Mammary epithelial cell (primary cell): ENCODE results near the gene MYL12A.
"Not testable (repeated sequence)": the region's sequence is repeated elsewhere in the genome, so short reads cannot be mapped to it uniquely, and the experiment has no call there.

Experiments used
- EZH2 ChIP-seq: IDR thresholded peaks from 2 replicates; pipeline ENCODE4 v1.6.1; 2012; ENCODE audit warnings: low read length, inconsistent platforms, borderline replicate concordance
- TF ChIP-seq, protein P1 (sequence below), 2 donors: IDR thresholded peaks in 1 of 2; conservative IDR thresholded peaks in 1 of 2; 2 replicates each; pipeline ENCODE4 v1.5.1; 2011 to 2012; ENCODE audit warnings: inconsistent platforms in 2 of 2, low read length in 2 of 2, mild to moderate bottlenecking in 2 of 2, control low read depth in 1 of 2, low read depth in 1 of 2; ENCODE audit not compliant: insufficient read depth in 1 of 2; ENCODE audit errors: extremely low read depth in 1 of 2

DNA sequence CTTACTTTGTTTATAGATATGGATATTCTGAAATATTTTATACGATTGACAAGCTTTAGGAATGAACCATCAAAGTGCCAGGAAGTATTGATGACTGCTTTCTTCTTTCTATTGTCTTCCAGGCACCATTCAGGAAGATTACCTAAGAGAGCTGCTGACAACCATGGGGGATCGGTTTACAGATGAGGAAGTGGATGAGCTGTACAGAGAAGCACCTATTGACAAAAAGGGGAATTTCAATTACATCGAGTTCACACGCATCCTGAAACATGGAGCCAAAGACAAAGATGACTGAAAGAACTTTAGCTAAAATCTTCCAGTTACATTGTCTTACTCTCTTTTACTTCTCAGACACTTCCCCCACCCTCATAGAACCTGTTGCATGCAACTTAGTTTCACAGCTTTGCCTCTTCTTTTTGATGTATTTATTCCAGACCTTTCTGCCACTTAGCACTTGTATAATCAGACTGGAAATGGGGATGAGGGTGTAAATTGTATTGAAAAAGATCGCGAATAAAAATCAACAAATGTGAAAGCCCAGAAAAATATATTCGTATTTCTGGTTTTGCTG lies 30.1 kb downstream of the MYL12A start:
- TF ChIP-seq, protein P1, sequence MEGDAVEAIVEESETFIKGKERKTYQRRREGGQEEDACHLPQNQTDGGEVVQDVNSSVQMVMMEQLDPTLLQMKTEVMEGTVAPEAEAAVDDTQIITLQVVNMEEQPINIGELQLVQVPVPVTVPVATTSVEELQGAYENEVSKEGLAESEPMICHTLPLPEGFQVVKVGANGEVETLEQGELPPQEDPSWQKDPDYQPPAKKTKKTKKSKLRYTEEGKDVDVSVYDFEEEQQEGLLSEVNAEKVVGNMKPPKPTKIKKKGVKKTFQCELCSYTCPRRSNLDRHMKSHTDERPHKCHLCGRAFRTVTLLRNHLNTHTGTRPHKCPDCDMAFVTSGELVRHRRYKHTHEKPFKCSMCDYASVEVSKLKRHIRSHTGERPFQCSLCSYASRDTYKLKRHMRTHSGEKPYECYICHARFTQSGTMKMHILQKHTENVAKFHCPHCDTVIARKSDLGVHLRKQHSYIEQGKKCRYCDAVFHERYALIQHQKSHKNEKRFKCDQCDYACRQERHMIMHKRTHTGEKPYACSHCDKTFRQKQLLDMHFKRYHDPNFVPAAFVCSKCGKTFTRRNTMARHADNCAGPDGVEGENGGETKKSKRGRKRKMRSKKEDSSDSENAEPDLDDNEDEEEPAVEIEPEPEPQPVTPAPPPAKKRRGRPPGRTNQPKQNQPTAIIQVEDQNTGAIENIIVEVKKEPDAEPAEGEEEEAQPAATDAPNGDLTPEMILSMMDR (conservative IDR thresholded peaks at IDR 0.05 in 1 of 2, IDR thresholded peaks at IDR 0.05 in 1 of 2; ENCODE audit: extremely low read depth in 1 of 2, insufficient read depth in 1 of 2, low read depth in 1 of 2, low read length in 2 of 2), result not testable (repeated sequence)
- TF ChIP-seq EZH2, result not testable (repeated sequence)
